ENCODE measurements around the gene IL4.

The IL4 gene

GRCh38 chr5:132658381-132659302 is 15.1 kb upstream of the IL4 start:
- DNase-seq, result no peak

- no peak for DNase-seq
Measured at GRCh38 chr5:132659598-132660493, 13.9 kb upstream of the IL4 start.

- no peak for DNase-seq
Measured at GRCh38 chr5:132661231-132662003, 12.4 kb upstream of the IL4 start.

GRCh38 chr5:132662004-132662401 is 11.8 kb upstream of the IL4 start:
- DNase-seq, result no peak

- no peak for DNase-seq
Measured at GRCh38 chr5:132662925-132663770, 10.6 kb upstream of the IL4 start.

- DNase-seq, result peak; percentile 58
Measured at GRCh38 chr5:132663771-132664695, 9.8 kb upstream of the IL4 start.

GRCh38 chr5:132664696-132665209 is 9.0 kb upstream of the IL4 start:
- no peak for DNase-seq

- no peak for DNase-seq
Measured at GRCh38 chr5:132665574-132666080, 8.2 kb upstream of the IL4 start.

- DNase-seq, result no peak
Measured at GRCh38 chr5:132666310-132667123, 7.3 kb upstream of the IL4 start.

GRCh38 chr5:132667309-132667708 is 6.5 kb upstream of the IL4 start:
- no peak for DNase-seq

GRCh38 chr5:132667761-132668705 is 5.8 kb upstream of the IL4 start:
- DNase-seq, result no peak

GRCh38 chr5:132668706-132669454 is 4.9 kb upstream of the IL4 start:
- DNase-seq, result no peak

GRCh38 chr5:132669455-132669820 is 4.4 kb upstream of the IL4 start:
- no peak for DNase-seq

- no peak for DNase-seq
Measured at GRCh38 chr5:132669966-132670882, 3.6 kb upstream of the IL4 start.

- no peak for DNase-seq
Measured at GRCh38 chr5:132671000-132671399, 2.8 kb upstream of the IL4 start.

- no peak for DNase-seq
Measured at GRCh38 chr5:132673488-132673887, 301 bp upstream of the IL4 start.
